ENCODE measurements around the gene SLC2A11.

The SLC2A11 gene

DNA sequence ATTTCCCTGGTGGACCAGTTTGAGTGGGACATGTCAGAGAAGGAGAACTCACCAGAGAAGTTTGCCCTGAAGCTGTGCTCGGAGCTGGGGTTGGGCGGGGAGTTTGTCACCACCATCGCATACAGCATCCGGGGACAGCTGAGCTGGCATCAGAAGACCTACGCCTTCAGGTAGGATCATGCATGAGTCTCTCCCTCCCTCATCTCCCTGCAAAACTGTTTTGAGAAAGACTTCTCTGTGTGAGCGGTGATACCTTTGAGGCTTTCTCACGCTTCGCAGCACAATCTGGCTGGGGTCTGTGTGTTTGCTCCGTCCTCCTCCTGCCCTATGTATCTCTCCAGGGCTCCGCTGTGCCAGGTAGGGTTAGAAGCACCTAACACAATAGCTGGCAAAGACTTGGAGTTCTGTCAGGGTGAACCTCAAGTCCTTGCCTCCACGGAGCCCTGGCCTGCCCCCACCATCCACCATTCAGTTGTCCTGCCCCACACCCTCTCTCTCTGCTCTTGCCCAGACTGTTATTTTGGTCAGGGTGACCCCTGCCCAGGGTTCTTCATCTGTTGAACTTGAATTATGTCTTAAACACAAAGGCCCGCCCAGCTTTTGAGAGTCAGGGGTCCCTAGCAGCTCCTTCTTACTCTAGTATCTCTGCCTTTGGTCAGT is 32.3 kb upstream of the SLC2A11 start:
- no peak overlapping the region for H3K4me3 ChIP-seq (ENCODE audit: low read depth, low read length)
- TF ChIP-seq, protein P1, sequence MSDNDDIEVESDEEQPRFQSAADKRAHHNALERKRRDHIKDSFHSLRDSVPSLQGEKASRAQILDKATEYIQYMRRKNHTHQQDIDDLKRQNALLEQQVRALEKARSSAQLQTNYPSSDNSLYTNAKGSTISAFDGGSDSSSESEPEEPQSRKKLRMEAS (IDR thresholded peaks at IDR 0.05; ENCODE audit: low read depth, low read length), result no peak
- TF ChIP-seq POLR2A (IDR thresholded peaks at IDR 0.05; ENCODE audit: extremely low read depth, insufficient read length) (no peak), MYC (IDR thresholded peaks at IDR 0.05; ENCODE audit: low read depth, low read length) (no peak)
- TF ChIP-seq, protein P2, sequence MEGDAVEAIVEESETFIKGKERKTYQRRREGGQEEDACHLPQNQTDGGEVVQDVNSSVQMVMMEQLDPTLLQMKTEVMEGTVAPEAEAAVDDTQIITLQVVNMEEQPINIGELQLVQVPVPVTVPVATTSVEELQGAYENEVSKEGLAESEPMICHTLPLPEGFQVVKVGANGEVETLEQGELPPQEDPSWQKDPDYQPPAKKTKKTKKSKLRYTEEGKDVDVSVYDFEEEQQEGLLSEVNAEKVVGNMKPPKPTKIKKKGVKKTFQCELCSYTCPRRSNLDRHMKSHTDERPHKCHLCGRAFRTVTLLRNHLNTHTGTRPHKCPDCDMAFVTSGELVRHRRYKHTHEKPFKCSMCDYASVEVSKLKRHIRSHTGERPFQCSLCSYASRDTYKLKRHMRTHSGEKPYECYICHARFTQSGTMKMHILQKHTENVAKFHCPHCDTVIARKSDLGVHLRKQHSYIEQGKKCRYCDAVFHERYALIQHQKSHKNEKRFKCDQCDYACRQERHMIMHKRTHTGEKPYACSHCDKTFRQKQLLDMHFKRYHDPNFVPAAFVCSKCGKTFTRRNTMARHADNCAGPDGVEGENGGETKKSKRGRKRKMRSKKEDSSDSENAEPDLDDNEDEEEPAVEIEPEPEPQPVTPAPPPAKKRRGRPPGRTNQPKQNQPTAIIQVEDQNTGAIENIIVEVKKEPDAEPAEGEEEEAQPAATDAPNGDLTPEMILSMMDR (IDR thresholded peaks at IDR 0.05; ENCODE audit: low read depth, low read length), result no peak
- DNase-seq (ENCODE audit: low read depth), result no peak

DNA sequence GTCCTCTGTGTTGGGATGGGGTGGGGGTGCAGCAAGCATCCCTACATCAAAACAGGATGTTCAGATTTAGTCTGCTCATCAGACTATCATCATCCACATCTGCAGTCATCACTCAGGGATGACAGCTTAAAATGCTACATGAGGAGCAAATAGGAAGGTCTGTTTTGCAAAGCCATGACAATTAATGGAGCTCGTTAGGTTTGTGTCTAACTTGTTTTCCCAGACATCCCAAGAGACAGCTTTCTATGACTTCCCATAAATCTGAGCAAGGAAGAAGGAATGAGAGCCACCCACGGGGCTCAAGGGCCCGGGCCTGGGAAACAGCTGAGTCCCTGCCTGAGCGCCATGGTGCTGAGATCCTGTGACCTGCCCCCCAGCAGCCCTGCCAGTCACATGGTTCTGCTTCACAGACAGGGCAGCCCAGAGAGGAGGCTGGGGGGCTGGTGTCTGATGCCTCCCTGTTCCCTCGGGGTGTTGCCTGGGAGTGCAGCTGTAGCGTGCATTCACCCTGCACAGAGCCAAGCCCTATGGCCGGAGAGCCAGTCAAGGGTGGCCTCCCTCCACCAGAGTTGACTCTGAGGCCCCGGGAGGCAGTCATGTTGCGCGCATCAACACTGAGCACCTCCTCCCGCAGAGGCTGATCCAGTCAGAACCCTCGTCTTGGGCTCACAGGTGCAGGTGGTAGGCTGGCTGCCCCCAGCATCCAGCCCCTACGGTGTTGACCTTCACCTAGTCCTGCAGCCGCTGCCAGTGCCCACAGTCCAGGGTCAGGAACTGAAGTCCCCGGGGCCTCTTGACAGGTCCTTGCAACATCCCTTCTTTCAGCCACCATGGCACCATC is 30.9 kb upstream of the SLC2A11 start:
- no peak overlapping the region for H3K4me3 ChIP-seq (ENCODE audit: low read depth, low read length)
- DNase-seq (ENCODE audit: low read depth), result no peak
- TF ChIP-seq, protein P1 (IDR thresholded peaks at IDR 0.05; ENCODE audit: low read depth, low read length), result no peak
- TF ChIP-seq, protein P2 (IDR thresholded peaks at IDR 0.05; ENCODE audit: low read depth, low read length), result no peak
- TF ChIP-seq MYC (IDR thresholded peaks at IDR 0.05; ENCODE audit: low read depth, low read length) (no peak), POLR2A (IDR thresholded peaks at IDR 0.05; ENCODE audit: extremely low read depth, insufficient read length) (no peak)

DNA sequence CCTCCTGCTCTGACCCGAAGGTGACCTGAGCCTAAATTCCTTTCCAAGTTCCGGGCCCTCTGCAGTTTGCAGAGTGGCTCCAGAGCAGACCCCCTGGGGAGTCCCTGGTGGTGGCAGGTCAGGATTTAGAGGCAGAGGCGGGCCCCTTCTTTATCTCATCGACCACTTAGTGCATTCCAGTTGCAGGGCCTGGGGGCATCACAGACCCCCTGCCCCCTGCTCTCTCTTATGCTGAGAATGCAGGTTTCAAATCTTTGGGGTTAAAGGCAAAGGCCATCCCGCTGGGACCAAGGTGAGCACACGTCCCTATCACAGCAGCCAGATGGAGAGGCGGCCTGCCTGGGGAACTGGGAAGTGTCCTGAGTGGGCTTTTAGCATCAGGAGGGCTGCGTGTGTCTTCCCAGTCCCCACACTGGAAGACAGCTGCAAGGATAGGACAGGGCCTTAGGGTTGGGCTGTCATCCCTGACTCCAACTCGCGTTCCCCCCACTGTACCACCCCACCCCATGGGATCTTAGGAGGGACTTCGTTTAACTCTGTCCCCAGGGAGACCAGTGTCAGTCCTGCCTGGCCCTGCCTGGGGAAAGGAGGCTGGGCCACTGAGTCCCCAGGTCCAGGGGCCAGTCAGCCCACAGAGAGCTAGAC is 30.2 kb upstream of the SLC2A11 start:
- TF ChIP-seq, protein P2 (IDR thresholded peaks at IDR 0.05; ENCODE audit: low read depth, low read length), result no peak
- TF ChIP-seq, protein P1 (IDR thresholded peaks at IDR 0.05; ENCODE audit: low read depth, low read length), result no peak
- TF ChIP-seq MYC (IDR thresholded peaks at IDR 0.05; ENCODE audit: low read depth, low read length) (no peak), POLR2A (IDR thresholded peaks at IDR 0.05; ENCODE audit: extremely low read depth, insufficient read length) (no peak)
- no peak for DNase-seq (ENCODE audit: low read depth)
- H3K4me3 ChIP-seq (ENCODE audit: low read depth, low read length), result no peak overlapping the region

DNA sequence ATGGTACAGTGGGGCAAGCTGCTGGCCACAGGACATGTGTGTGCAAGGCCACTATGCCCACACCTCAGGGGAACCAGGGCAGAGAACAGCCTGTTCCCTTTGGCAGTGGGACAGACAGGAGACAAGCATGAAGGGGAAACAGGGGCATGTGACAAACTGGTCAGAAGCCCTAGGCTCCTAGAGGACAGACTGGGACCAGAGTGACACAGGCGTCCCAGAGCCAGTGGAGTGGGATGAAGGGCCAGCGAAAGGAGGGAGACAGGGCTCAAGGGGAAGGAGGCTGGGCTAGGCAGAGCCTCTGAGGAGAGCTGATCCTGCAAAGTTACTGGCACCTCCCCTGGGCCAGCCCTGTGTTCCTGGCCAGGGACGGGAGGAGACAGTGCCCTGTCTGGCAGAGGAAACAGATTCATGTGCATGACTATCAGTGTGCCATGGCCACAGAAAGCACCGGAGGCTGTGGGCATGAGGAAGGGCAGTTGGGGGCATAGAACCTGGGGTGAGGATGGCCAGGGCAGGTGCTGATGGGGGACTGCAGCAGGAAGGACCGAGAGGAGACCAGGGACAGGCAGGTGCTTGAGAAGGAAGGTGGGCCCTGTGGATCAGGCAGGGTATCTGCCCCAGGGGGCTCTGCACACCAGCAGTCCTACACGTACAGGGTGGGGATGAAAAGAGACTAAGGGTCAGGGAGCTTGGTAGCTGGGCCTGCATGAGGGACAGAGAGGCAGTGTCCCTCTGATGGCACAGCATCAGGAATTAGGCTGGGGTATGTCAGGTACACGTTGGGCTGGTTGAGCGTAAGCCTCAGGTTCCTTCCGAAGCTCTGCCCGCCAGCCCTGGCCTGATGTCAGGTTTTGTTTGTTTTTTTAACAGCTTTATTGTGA is 28.6 kb upstream of the SLC2A11 start:
- DNase-seq (ENCODE audit: low read depth), result no peak
- H3K4me3 ChIP-seq (ENCODE audit: low read depth, low read length), result no peak overlapping the region
- no peak for TF ChIP-seq POLR2A (IDR thresholded peaks at IDR 0.05; ENCODE audit: extremely low read depth, insufficient read length)
- TF ChIP-seq, protein P1 (IDR thresholded peaks at IDR 0.05; ENCODE audit: low read depth, low read length), result no peak
- no peak for TF ChIP-seq MYC (IDR thresholded peaks at IDR 0.05; ENCODE audit: low read depth, low read length)
- TF ChIP-seq, protein P2 (IDR thresholded peaks at IDR 0.05; ENCODE audit: low read depth, low read length), result no peak

DNA sequence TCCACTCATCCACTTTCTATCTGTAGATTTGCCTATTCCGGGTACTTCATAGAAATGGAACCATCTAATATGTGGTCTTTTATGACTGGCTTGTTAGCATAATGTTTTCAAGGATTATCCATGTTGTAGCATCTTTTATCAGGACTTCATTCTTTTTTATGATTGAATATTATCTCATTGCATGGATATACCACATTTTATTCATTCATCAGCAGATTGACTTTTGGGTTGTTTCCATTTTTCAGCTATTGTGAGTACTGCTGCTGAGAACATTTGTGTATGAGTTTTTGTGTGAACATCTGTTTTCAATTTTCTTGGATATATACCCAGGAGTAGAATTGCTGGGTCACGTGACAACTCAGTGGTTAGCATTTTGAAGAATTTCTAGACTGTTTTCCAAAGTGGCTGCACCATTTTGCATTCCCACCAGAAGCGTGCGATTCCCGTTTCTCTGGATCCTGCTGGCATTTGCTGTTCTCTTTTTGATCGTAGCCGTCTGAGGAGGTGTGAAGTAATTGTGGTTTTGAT is 27.8 kb upstream of the SLC2A11 start:
- DNase-seq (ENCODE audit: low read depth), result no peak
- no peak overlapping the region for H3K4me3 ChIP-seq (ENCODE audit: low read depth, low read length)
- TF ChIP-seq POLR2A (IDR thresholded peaks at IDR 0.05; ENCODE audit: extremely low read depth, insufficient read length) (no peak), MYC (IDR thresholded peaks at IDR 0.05; ENCODE audit: low read depth, low read length) (no peak)
- TF ChIP-seq, protein P1 (IDR thresholded peaks at IDR 0.05; ENCODE audit: low read depth, low read length), result no peak
- TF ChIP-seq, protein P2 (IDR thresholded peaks at IDR 0.05; ENCODE audit: low read depth, low read length), result no peak

Measured in NB4 (cell line).